GM19395 (cell line): ENCODE data around the gene CCDC188.

Source experiments
- ATAC-seq: cut with Tn5 transposase; IDR thresholded peaks from one replicate; pipeline ENCODE4 v1.9.1; 2021; ENCODE audit warnings: mild to moderate bottlenecking, moderate library complexity; ENCODE audit not compliant: unreplicated experiment

The CCDC188 gene

DNA sequence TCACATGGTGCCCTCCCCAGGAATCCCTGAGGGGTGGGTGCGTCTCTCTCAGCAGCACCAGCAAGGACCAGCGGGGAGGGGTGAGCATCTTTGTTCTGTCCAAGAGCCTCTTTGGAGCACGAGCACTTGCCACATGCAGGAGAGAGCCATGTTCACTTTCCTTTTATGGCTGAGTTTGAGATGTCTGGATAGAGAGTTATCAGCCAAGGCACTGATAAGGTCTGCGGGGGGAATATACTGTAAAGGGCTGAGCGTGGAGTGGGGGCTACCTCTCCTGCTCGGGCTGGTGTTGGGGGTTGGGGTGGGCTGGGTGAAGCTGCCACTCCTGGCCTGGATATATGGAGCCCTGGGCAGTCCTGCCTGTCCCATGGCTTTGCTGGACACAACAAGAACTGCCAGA is 34.9 kb upstream of the CCDC188 start:
- no peak for ATAC-seq

- no peak for ATAC-seq
Measured at GRCh38 chr22:20184501-20185165, 33.8 kb upstream of the CCDC188 start.

- no peak for ATAC-seq
Measured at GRCh38 chr22:20183823-20184222, 33.0 kb upstream of the CCDC188 start.

DNA sequence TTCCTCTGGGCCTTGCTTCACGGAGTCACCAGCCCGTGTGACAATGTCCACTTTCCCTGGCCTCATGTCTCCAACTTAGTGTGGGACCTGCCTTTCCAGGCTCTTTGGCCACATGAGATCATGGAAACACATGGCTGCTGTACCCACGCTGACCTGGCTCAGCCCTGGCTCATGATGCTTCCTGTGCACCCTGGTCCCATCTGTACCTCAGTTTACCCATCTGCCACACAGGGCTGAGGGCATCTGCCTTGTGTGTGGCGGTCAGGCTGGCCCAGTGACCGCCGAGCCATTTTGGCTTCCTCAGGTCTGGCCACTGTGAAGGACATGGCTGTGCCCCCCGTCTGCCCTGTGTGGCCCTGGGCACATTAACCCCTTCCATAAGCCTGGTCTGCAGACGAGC is 32.2 kb upstream of the CCDC188 start:
- ATAC-seq = no peak

- ATAC-seq = no peak
Measured at GRCh38 chr22:20182365-20182764, 31.5 kb upstream of the CCDC188 start.

DNA sequence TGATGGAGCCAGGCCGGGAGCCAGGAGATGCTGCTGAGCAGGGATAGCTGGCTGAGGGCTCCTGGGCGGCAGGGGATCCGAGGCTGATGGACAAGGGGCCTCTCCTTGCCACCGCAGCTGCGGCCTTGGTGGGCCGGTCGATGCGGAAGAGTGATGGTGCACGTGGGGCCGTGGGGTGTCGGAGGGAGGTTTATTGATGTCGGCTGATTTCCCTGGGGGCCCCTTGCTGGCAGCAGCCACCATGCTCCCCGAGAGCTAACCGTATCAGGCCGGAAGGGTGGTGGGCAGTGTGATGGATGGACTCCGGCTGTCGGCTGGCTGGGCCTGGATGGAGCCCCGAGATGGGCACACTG is 31.0 kb upstream of the CCDC188 start:
- no peak for ATAC-seq

DNA sequence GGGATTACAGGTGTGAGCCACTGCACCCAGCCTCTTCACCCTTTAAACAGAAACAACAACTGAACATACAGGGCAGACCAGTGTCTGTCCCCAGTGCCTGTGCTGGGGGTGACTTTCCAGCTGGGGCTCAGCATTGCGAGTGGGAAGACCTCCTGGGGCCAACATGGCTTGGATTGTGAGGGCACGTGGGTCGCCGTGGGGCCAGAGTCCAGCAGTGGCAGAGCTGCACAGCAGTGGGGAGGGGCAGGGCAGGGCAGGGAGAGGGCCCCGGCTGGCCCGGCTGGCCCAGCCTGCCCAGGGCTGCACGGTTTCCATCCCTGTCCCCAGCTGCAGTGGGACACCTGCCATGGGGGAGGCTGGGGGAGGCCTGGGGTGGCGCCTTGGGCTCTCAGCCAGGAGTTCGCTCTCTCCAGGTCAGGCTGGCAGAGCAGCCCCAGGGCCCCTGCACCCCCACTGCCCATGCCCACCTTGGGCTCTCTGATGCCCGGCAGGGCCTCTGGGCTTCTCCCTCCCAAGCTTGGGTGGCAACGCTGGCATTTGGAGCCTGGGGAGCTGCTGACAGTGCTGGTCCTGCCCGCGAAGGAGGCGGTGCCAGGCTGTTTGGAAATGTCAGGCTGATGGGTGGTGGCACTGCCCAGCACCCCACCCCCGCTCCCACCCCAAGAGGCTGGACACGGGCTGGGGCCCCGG is 30.5 kb upstream of the CCDC188 start:
- ATAC-seq = no peak

GRCh38 chr22:20180640-20181039 is 29.8 kb upstream of the CCDC188 start:
- no peak for ATAC-seq

DNA sequence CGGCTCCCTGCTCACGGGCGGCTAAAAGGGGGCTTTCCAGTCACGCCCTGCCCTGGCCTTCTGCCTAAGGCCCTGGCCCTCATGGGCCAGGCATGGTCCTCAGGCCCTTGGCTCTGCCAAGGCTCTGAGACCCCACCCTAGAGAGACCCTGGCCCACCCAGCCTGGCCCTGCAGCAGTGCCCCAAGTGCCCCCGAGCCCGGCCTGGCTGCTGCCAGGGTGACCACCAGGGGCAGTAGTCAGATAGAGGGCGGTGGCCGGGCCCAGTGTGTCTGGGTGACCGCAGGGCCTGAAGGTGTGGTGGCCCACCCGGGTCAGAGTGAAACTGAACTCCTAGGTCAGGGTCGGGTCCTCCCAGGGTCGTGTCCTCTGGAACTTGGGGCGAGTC is 29.4 kb upstream of the CCDC188 start:
- no peak for ATAC-seq

DNA sequence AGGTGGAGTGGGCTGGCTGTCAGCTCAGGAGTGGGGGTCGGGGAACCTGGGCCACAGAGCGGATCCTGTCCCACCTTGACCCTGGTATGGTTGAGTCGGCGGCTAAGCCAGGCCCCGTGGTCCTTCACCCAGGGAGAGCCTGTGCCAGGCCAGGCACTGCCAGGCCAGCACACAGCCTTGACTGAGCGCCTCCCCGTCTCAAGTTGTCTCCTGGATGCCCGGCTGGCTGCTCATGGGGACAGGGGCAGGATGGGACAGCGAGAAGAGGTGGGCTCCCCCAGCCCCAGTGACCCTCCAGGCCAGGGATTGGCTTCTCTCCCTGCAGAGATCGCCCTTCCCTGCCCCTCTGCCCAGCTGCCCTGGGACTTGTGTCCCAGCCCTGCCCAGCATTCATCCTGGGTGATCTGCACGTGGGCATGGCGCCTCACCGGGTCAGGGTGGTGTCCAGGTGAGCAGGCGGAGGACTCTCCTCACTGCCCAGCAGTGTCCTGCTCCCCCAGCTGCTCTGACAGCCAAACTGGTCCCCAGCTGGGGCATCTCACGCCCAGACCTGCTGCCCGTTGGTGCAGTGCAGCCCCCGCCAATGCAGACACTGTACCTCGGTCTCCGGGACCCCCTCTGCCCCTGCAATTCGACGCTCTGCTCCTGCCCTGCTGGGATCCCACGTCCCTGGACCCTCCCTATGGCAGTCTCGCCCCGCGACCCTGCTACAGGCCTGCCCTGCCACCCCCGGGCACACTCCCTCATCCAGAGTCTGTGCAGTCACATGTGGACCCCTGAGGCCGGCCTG is 28.8 kb upstream of the CCDC188 start:
- no peak for ATAC-seq

GRCh38 chr22:20178915-20179227 is 28.0 kb upstream of the CCDC188 start:
- ATAC-seq = no peak

- no peak for ATAC-seq
Measured at GRCh38 chr22:20178075-20178914, 27.4 kb upstream of the CCDC188 start.

- no peak for ATAC-seq
Measured at GRCh38 chr22:20177217-20177911, 26.5 kb upstream of the CCDC188 start.

DNA sequence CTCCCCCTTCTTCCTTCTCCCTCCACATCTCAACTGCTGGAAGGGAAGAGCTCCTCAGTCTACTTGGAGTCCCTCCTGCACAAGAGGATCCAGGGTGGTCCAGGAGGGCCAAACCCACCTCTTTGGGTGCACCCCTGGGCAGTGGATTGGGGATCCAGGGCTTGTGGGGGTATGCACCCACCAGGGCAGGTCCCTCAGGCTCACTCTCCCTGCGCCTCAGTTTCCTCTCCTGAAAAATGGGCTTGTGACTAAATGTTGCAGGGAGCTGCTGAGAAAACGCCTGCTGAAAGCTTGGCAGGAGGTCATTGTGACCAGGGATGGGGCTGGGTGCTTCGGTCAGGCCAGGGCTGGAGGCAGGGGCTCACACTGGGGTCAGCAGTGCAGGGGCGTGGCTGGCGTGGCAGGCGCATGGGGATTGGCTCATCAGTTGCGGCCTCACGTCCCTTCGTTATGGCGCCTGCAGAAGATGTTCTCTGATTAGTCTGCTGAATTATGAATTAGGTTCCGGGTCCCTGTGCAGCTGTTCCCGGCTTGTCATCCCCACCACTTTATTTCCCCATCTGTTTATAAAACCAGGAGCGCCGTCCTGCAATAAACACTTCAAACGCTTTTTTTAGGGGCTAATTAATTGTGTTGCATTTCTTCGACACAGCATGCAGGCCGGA is 25.7 kb upstream of the CCDC188 start:
- ATAC-seq = no peak

DNA sequence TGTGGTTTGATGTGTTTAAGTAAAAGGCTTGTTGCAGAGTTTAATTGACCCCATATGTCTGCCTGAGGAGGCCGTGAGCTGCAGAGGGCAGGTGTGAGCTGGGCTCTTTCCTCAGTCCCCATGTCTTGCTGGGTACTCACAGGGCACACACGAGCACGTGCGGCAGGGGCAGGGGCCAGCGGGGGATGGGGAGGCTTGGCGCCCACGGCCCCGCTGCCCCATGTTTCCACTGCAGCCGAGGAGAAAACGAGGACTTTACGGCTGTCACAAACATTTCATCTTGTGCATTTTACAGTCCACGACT is 24.7 kb upstream of the CCDC188 start:
- ATAC-seq = no peak

GRCh38 chr22:20174785-20175596 is 24.1 kb upstream of the CCDC188 start:
- ATAC-seq = no peak

- ATAC-seq = no peak
Measured at GRCh38 chr22:20173772-20174171, 22.9 kb upstream of the CCDC188 start.

DNA sequence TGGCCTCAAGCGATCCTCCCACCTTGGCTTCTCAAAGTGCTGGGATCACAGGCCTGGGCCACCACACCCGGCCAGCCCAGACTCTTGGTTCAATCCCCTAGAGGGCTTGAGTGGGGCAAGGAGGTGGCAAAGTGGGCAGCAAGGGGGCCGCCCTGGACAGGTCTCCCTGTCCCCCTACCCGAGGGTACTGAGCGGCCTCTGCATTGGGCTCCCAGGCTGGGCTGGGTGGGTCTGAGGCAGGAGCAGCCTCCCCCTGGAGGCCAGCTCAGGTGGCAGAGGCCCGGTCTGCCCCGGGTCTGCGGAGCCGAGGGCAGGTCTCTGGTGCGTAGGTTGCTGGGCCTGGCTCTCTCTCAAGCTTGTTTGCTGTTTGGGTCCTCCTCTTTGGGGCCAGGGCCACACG is 22.4 kb upstream of the CCDC188 start:
- ATAC-seq = no peak

DNA sequence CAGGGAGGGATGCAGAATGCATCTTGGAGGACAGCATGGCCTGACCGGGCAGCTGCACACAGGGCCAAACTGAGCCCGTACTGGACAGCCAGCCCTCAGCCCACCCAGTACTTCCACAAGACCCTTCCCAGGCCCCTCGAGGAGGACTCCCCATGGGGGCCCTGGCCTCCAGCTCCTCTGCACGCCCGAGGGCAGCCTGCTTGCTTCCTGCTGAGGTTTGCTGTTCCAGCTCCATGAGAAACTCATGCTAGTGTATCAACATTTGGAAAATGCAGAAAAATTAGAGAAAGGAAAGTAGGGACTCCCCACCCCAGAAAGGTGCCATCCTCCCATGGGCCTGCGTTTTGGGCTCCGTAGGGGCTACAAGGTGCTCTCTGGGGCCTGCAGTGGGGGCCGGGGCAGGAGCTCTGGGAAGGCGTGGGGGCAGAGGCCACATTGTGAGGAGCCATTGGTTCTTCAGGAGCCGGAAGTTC is 21.3 kb upstream of the CCDC188 start:
- no peak for ATAC-seq
